Activated naive CD4-positive, alpha-beta T cell treated with anti-CD3 and anti-CD28 coated beads, Interleukin-2, amount 10 ng/mL, durations not matched to agents 7 days and 5 days (primary cell): ENCODE results near the gene CS.
"Not testable (repeated sequence)": the region's sequence is repeated elsewhere in the genome, so short reads cannot be mapped to it uniquely, and the experiment has no call there.

ENCODE experiments used
- CTCF ChIA-PET: fragments of 350-600 bp; sonication (Branson Sonifier 250); formaldehyde crosslinking; loops from one replicate; lab custom pipeline; 2021; ENCODE audit warnings: antibody characterized with exemption; lab: Charles Lee
- DNase-seq: peaks from one replicate; pipeline ENCODE4 v3.0.0-alpha.2; 2020
- H3K27ac Mint-ChIP-seq: one replicate; pipeline ENCODE4 v1.8.0; 2021; ENCODE audit warnings: mild to moderate bottlenecking, moderate library complexity, mixed read lengths
- H3K27me3 Mint-ChIP-seq: one replicate; pipeline ENCODE4 v1.8.0; 2021; ENCODE audit warnings: mild to moderate bottlenecking, mixed read lengths
- H3K36me3 Mint-ChIP-seq: one replicate; pipeline ENCODE4 v1.8.0; 2021; ENCODE audit warnings: mixed read lengths
- H3K4me1 Mint-ChIP-seq: one replicate; pipeline ENCODE4 v1.8.0; 2021; ENCODE audit warnings: mixed read lengths
- H3K4me3 Mint-ChIP-seq: one replicate; pipeline ENCODE4 v1.8.0; 2021; ENCODE audit warnings: mild to moderate bottlenecking, moderate library complexity, mixed read lengths
- H3K9me3 Mint-ChIP-seq: one replicate; pipeline ENCODE4 v1.8.0; 2021; ENCODE audit warnings: mixed read lengths

Gene CS

GRCh38 chr12:56333679-56334489, 33.8 kb upstream of the CS start, which contains the start of gene PAN2:
PAN2 (minus strand) TSS chr12:56334000; CDS start chr12:56333094, 906 bp downstream.
- Mint-ChIP-seq H3K9me3 (no peaks in the 10 kb centered on the region), H3K4me3 (peak within 1 kb of the TSS; percentile 94), H3K27me3 (no peaks in the 10 kb centered on the region), H3K4me1 (peaks cover 51% of the 10 kb centered on the region), H3K36me3 (peaks cover 7% of the 10 kb centered on the region), H3K27ac (peak within 1 kb of the TSS; percentile 99)
- DNase-seq: peak; percentile 96
- CTCF ChIA-PET: interaction anchor here (1.2 to 1.7 kb wide), 2 partner anchors 26 to 35 kb away, joined by 4 read pairs; partner anchors contain the start of gene STAT2

- Mint-ChIP-seq H3K36me3 (peaks cover 5% of the 10 kb centered on the region), H3K9me3 (no peaks in the 10 kb centered on the region), H3K4me1 (peaks cover 45% of the 10 kb centered on the region), H3K27me3 (no peaks in the 10 kb centered on the region), H3K4me3 (peak overlapping the region; percentile 94), H3K27ac (peak overlapping the region; percentile 99)
- CTCF ChIA-PET: interaction anchor here (1.2 to 1.7 kb wide), 2 partner anchors 27 to 35 kb away, joined by 4 read pairs; partner anchors contain the start of gene STAT2
- DNase-seq: no peak
These were observed 33.1 kb upstream of the CS start for GRCh38 chr12:56333197-56333678.

GRCh38 chr12:56332512-56333196, 32.5 kb upstream of the CS start:
- CTCF ChIA-PET: interaction anchor here (0.6 to 1.7 kb wide), 4 partner anchors 14 to 34 kb away, joined by 3 to 4 read pairs (median 4); partner anchors contain the start of gene STAT2
- DNase-seq: peak; percentile 23
- Mint-ChIP-seq H3K36me3 (peaks cover 9% of the 10 kb centered on the region), H3K27ac (peak overlapping the region; percentile 99), H3K4me1 (peaks cover 39% of the 10 kb centered on the region), H3K9me3 (no peaks in the 10 kb centered on the region), H3K4me3 (peak overlapping the region; percentile 94), H3K27me3 (no peaks in the 10 kb centered on the region)

- Mint-ChIP-seq H3K27ac (peak overlapping the region; percentile 43), H3K36me3 (peaks cover 21% of the 10 kb centered on the region)
These were observed 30.9 kb upstream of the CS start for GRCh38 chr12:56330936-56331490.

GRCh38 chr12:56326533-56326932, 26.4 kb upstream of the CS start:
- H3K4me1 Mint-ChIP-seq: peaks cover 3% of the 10 kb centered on the region
- H3K4me3 Mint-ChIP-seq: no peak overlapping the region
- H3K27ac Mint-ChIP-seq: no peak overlapping the region
- CTCF ChIA-PET: no interaction called here
- peaks cover 38% of the 10 kb centered on the region for H3K36me3 Mint-ChIP-seq
- DNase-seq: no peak
- H3K27me3 Mint-ChIP-seq: no peaks in the 10 kb centered on the region
- no peaks in the 10 kb centered on the region for H3K9me3 Mint-ChIP-seq

More at GRCh38 chr12:56330936-56331490, 30.9 kb upstream of the CS start:
- no peaks in the 10 kb centered on the region for H3K9me3 Mint-ChIP-seq
- no peak overlapping the region for H3K4me3 Mint-ChIP-seq
- peaks cover 25% of the 10 kb centered on the region for H3K4me1 Mint-ChIP-seq
- H3K27me3 Mint-ChIP-seq: no peaks in the 10 kb centered on the region
- CTCF ChIA-PET: no interaction called here
- DNase-seq: no peak

- Mint-ChIP-seq H3K9me3 (no peaks in the 10 kb centered on the region), H3K36me3 (peaks cover 38% of the 10 kb centered on the region), H3K4me1 (no peaks in the 10 kb centered on the region), H3K27ac (no peak overlapping the region), H3K4me3 (no peak overlapping the region), H3K27me3 (no peaks in the 10 kb centered on the region)
- CTCF ChIA-PET: interaction anchor here (1.5 kb wide), 1 partner anchor 138 kb away, joined by 4 read pairs; no protein-coding TSS in a partner anchor
- no peak for DNase-seq
These were observed 26.0 kb upstream of the CS start for GRCh38 chr12:56326126-56326525.

GRCh38 chr12:56324206-56324605, 24.1 kb upstream of the CS start:
- H3K27me3 Mint-ChIP-seq: no peaks in the 10 kb centered on the region
- H3K27ac Mint-ChIP-seq: no peak overlapping the region
- CTCF ChIA-PET: interaction anchor here (0.6 kb wide), 1 partner anchor 327 kb away, joined by 3 read pairs; the partner anchor contains the start of gene SUOX
- H3K4me3 Mint-ChIP-seq: no peak overlapping the region
- H3K4me1 Mint-ChIP-seq: no peaks in the 10 kb centered on the region
- peaks cover 43% of the 10 kb centered on the region for H3K36me3 Mint-ChIP-seq
- DNase-seq: no peak
- no peaks in the 10 kb centered on the region for H3K9me3 Mint-ChIP-seq

- CTCF ChIA-PET, H3K4me3 Mint-ChIP-seq, H3K27me3 Mint-ChIP-seq, H3K27ac Mint-ChIP-seq, H3K9me3 Mint-ChIP-seq, H3K4me1 Mint-ChIP-seq, DNase-seq: not testable (repeated sequence)
- peaks cover 40% of the 10 kb centered on the region for H3K36me3 Mint-ChIP-seq
These were observed 21.5 kb upstream of the CS start for GRCh38 chr12:56321610-56322009.

- Mint-ChIP-seq H3K27ac (no peak overlapping the region), H3K4me1 (peaks cover 8% of the 10 kb centered on the region), H3K4me3 (no peak overlapping the region), H3K36me3 (peaks cover 36% of the 10 kb centered on the region), H3K27me3 (no peaks in the 10 kb centered on the region), H3K9me3 (no peaks in the 10 kb centered on the region)
- CTCF ChIA-PET: interaction anchor here (1.2 kb wide), 1 partner anchor 21 kb away, joined by 4 read pairs; no protein-coding TSS in a partner anchor
- DNase-seq: no peak
These were observed 20.9 kb upstream of the CS start for GRCh38 chr12:56321027-56321426.

- Mint-ChIP-seq H3K36me3 (peaks cover 28% of the 10 kb centered on the region), H3K4me1 (peaks cover 19% of the 10 kb centered on the region), H3K9me3 (no peaks in the 10 kb centered on the region), H3K4me3 (no peak overlapping the region), H3K27ac (no peak overlapping the region), H3K27me3 (no peaks in the 10 kb centered on the region)
- CTCF ChIA-PET: interaction anchor here (1.0 to 1.1 kb wide), 2 partner anchors 20 to 147 kb away, joined by 3 to 4 read pairs; no protein-coding TSS in a partner anchor
- no peak for DNase-seq
These were observed 17.5 kb upstream of the CS start for GRCh38 chr12:56317675-56318074.

GRCh38 chr12:56315622-56316473, 15.7 kb upstream of the CS start, which contains the start of gene CNPY2:
CNPY2 (minus strand) TSS chr12:56315988; CDS start chr12:56315217, 771 bp downstream.
- DNase-seq: peak; percentile 98
- peaks cover 26% of the 10 kb centered on the region for H3K36me3 Mint-ChIP-seq
- CTCF ChIA-PET: interaction anchor here (0.5 to 2.3 kb wide), 7 partner anchors 11 to 198 kb away, joined by 3 to 7 read pairs (median 3); partner anchors contain the start of genes CS and ZC3H10
- H3K4me3 Mint-ChIP-seq: peak within 1 kb of the TSS; percentile 92
- no peaks in the 10 kb centered on the region for H3K27me3 Mint-ChIP-seq
- H3K4me1 Mint-ChIP-seq: peaks cover 19% of the 10 kb centered on the region
- H3K9me3 Mint-ChIP-seq: no peaks in the 10 kb centered on the region
- H3K27ac Mint-ChIP-seq: peak within 1 kb of the TSS; percentile 93

GRCh38 chr12:56315249-56315621, 15.1 kb upstream of the CS start:
- peak overlapping the region; percentile 92 for H3K4me3 Mint-ChIP-seq
- peak overlapping the region; percentile 93 for H3K27ac Mint-ChIP-seq
- H3K27me3 Mint-ChIP-seq: no peaks in the 10 kb centered on the region
- peaks cover 19% of the 10 kb centered on the region for H3K4me1 Mint-ChIP-seq
- CTCF ChIA-PET: interaction anchor here (0.5 to 2.3 kb wide), 4 partner anchors 10 to 149 kb away, joined by 3 to 7 read pairs (median 4); partner anchors contain the start of gene CS
- no peaks in the 10 kb centered on the region for H3K9me3 Mint-ChIP-seq
- peaks cover 28% of the 10 kb centered on the region for H3K36me3 Mint-ChIP-seq
- DNase-seq: no peak

- no peak for DNase-seq
- Mint-ChIP-seq H3K27ac (no peak overlapping the region), H3K4me3 (no peak overlapping the region), H3K9me3 (no peaks in the 10 kb centered on the region), H3K27me3 (no peaks in the 10 kb centered on the region), H3K4me1 (peaks cover 11% of the 10 kb centered on the region), H3K36me3 (peaks cover 18% of the 10 kb centered on the region)
- CTCF ChIA-PET: interaction anchor here (1.1 to 3.0 kb wide), 2 partner anchors 121 to 191 kb away, joined by 3 to 6 read pairs; partner anchors contain the start of gene SMARCC2
These were observed 10.9 kb upstream of the CS start for GRCh38 chr12:56311003-56311402.
